Epithelial cell of esophagus (primary cell): Measurements from ENCODE around the gene ID4.

Experiments used
- DNase-seq: peaks from one replicate; pipeline ENCODE4 v3.0.0; 2010; ENCODE audit warnings: low read depth
- H3K4me3 ChIP-seq: 2 replicates; pipeline ENCODE4 v1.5.1; 2011; ENCODE audit warnings: mild to moderate bottlenecking, low read length, control low read depth
- CTCF ChIP-seq: IDR thresholded peaks from 2 replicates; pipeline ENCODE4 v1.5.1; 2011; ENCODE audit warnings: low read depth, mild to moderate bottlenecking, low read length, control low read depth, inconsistent platforms; ENCODE audit not compliant: insufficient read depth; ENCODE audit errors: missing control alignments

Gene ID4

GRCh38 chr6:19876672-19877071 is 39.5 kb downstream of the ID4 start:
- no peak for DNase-seq
- TF ChIP-seq CTCF, result no peak
- no peak overlapping the region for H3K4me3 ChIP-seq

GRCh38 chr6:19879663-19880062 is 42.5 kb downstream of the ID4 start:
- H3K4me3 ChIP-seq, result no peak overlapping the region
- TF ChIP-seq CTCF, result no peak
- DNase-seq, result peak; percentile 11

- no peak for TF ChIP-seq CTCF
- no peak for DNase-seq
- no peak overlapping the region for H3K4me3 ChIP-seq
Measured at GRCh38 chr6:19880066-19880465, 42.9 kb downstream of the ID4 start.

- no peak for TF ChIP-seq CTCF
- DNase-seq, result no peak
- H3K4me3 ChIP-seq, result no peak overlapping the region
Measured at GRCh38 chr6:19891451-19891850, 54.3 kb downstream of the ID4 start.
